ENCODE data around the gene HNRNPA2B1. TPM values are rescaled to one million over a fixed set of nuclear protein-coding genes. Genes with fewer than 3 reads are reported as not detected.

Gene HNRNPA2B1
- total and polyA plus RNA-seq, 2 of the 8 experiments (the other 6 are each of a cell fraction or from before 2014, with no cell fraction given) = 276 to 1,255 TPM

DNA sequence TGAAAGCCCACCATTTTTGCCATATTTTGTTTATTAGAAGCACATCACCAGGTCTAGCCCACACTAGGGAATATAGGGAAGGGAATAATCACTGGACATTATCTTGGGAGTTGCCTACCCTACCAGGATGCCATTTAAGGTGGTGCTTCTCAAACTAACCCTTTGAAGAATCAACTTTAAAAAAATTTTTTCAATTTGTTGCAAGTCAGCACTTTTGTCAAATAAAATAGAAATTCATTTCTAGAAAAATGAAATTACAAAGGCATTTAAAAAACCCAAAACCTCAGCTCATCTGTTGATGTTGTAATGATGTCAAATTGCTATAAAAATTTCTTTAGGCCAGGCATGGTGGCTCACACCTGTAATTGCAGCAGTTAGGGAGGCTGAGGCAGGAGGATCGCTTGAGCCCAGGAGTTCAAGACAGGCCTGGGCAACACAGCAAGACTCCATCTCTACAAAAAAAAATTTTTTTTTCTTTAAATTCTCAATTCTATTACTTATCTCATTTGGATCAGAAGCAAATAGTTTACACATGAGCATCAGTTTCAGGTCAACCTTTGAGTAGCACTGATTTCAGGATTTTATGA lies 51.1 kb downstream of the HNRNPA2B1 start:
- no peak overlapping the region for H4K91ac ChIP-seq (replicated peaks; ENCODE audit: insufficient read length, low read length)
- FAIRE-seq (no peak), DNase-seq (ENCODE audit: low read depth in 1 of 2, low spot score in 2 of 2) (no peak)
- TF ChIP-seq TAF7 (optimal IDR thresholded peaks at IDR 0.05; ENCODE audit: borderline replicate concordance, low read depth, low read length) (no peak), MAFK (IDR thresholded peaks at IDR 0.05; ENCODE audit: low read depth, low read length) (peak; percentile 62; the same call in 1 of the 2 replicates), RXRA (IDR thresholded peaks at IDR 0.05; ENCODE audit: insufficient read depth, low read depth, low read length) (no peak), ASH2L (IDR thresholded peaks at IDR 0.05; ENCODE audit: low read length) (no peak), TEAD4 (IDR thresholded peaks at IDR 0.05; ENCODE audit: low read depth, low read length) (no peak)
- no peak overlapping the region for H3K56ac ChIP-seq (replicated peaks; ENCODE audit: insufficient read length, low read depth, low read length)
- no peak overlapping the region for H3K18ac ChIP-seq (ENCODE audit: extremely low read depth, low read length)
- no peak overlapping the region for H3K27ac ChIP-seq (ENCODE audit: low read depth, low read length)
- H3K23me2 ChIP-seq (ENCODE audit: low read depth, low read length) = peaks cover 6% of the 10 kb centered on the region
- H2AK5ac ChIP-seq (ENCODE audit: low read depth, low read length) = no peak overlapping the region
- no peak overlapping the region for H2BK120ac ChIP-seq (replicated peaks; ENCODE audit: low read depth, low read length)
- peaks cover 7 to 13% of the 10 kb centered on the region in 2 experiments; a peak in 2 of 4 replicates for H3K9me3 ChIP-seq (ENCODE audit: insufficient read depth in 2 of 2, low read depth in 1 of 2, low read length in 1 of 2)
- H3K4me3 ChIP-seq (ENCODE audit: extremely low read depth in 1 of 4, insufficient read depth in 2 of 4, low read depth in 3 of 4, low read length in 4 of 4) = no peak overlapping the region
- no peak overlapping the region for H3K4me2 ChIP-seq (ENCODE audit: insufficient read depth in 1 of 2, low read depth in 2 of 2, low read length in 2 of 2)
- no peak overlapping the region for H2BK5ac ChIP-seq (ENCODE audit: low read depth, low read length)
- ChIA-PET POLR2A (ENCODE audit: partially characterized antibody) (interaction anchor here (1.0 to 5.2 kb wide), 4 partner anchors 11 to 49 kb away, joined by 4 to 36 read pairs (median 22); partner anchors contain the start of gene HNRNPA2B1), CTCF (ENCODE audit: partially characterized antibody) (interaction anchor here (1.3 kb wide), 1 partner anchor 70 kb away, joined by 3 read pairs; no protein-coding TSS in a partner anchor)
- H2BK15ac ChIP-seq (ENCODE audit: low read length) = no peak overlapping the region
- H3K27me3 ChIP-seq (replicated peaks in 1 of 4; ENCODE audit: control insufficient read depth in 3 of 4, extremely low read depth in 1 of 4, insufficient read depth in 3 of 4, low read length in 3 of 4) = peaks cover 0 to under 1% (median 0%) of the 10 kb centered on the region in 4 experiments; a peak in 2 of 7 replicates
- no peak overlapping the region for H2AFZ ChIP-seq (ENCODE audit: low read length)
- no peak overlapping the region for H4K5ac ChIP-seq (ENCODE audit: insufficient read length, low read depth, low read length)
- H3K9ac ChIP-seq (replicated peaks in 1 of 4; ENCODE audit: extremely low read depth in 1 of 4, low read depth in 3 of 4, low read length in 3 of 4) = no peak overlapping the region
- H3K14ac ChIP-seq (ENCODE audit: insufficient read length) = no peak overlapping the region
- WGBS, 2 experiments (ENCODE audit: extremely low coverage in 1 of 2, insufficient coverage in 1 of 2, insufficient read length in 1 of 2, insufficient replicate concordance in 2 of 2, low coverage in 1 of 2, low lambda C conversion rate in 2 of 2, missing lambda C conversion rate in 1 of 2) = 90% methylated on average over 1 of the region's 1 CpG; no CpG with 5 or more reads in 1 of the 2 experiments
- no peak overlapping the region for H2BK20ac ChIP-seq (ENCODE audit: low read length)
- H3K4ac ChIP-seq (replicated peaks; ENCODE audit: insufficient read length, low read depth, low read length) = no peak overlapping the region
- H4K8ac ChIP-seq (ENCODE audit: extremely low read depth, insufficient read depth, low read length) = no peak overlapping the region
- H3K4me1 ChIP-seq (replicated peaks in 1 of 4; ENCODE audit: control insufficient read depth in 3 of 4, insufficient read depth in 4 of 4, low read length in 3 of 4) = peaks cover 0 to 13% (median 8%) of the 10 kb centered on the region in 4 experiments; a peak in 6 of 7 replicates
- H3K79me1 ChIP-seq (ENCODE audit: low read depth, low read length) = peaks cover 8% of the 10 kb centered on the region
- H2BK12ac ChIP-seq (ENCODE audit: low read depth, low read length) = no peak overlapping the region
- H3K79me2 ChIP-seq (ENCODE audit: control insufficient read depth in 1 of 2, insufficient read depth in 2 of 2, low read length in 2 of 2) = peaks cover 0 to 18% of the 10 kb centered on the region in 2 experiments; a peak in 2 of 4 replicates
- no peaks in the 10 kb centered on the region for H3K36me3 ChIP-seq (ENCODE audit: control insufficient read depth in 2 of 4, insufficient read depth in 4 of 4, low read length in 3 of 4)
- H4K20me1 ChIP-seq (replicated peaks in 1 of 2; ENCODE audit: control insufficient read depth in 1 of 2, insufficient read depth in 2 of 2, low read length in 2 of 2) = peaks cover 7 to 11% of the 10 kb centered on the region in 2 experiments
- no peak overlapping the region for H3K23ac ChIP-seq (ENCODE audit: insufficient read length)

Data from H1 (cell line).